Activated T-helper 17 cell treated with anti-CD3 and anti-CD28 coated beads, Interleukin-2, amount 50 U/mL, for 72 hours (primary cell): ENCODE data around the gene SURF6. TPM values are rescaled to one million over a fixed set of nuclear protein-coding genes. Genes with fewer than 3 reads are reported as not detected.
"Not testable (repeated sequence)": the region's sequence is repeated elsewhere in the genome, so short reads cannot be mapped to it uniquely, and the experiment has no call there.

Experiments used
- ATAC-seq: fragments of 150-1000 bp; cut with Tn5 transposase; replicated peaks from 2 replicates; pipeline ENCODE4 v1.10.0; 2021; ENCODE audit warnings: mild to moderate bottlenecking, moderate library complexity
- H3K27ac Mint-ChIP-seq: one replicate; pipeline ENCODE4 v1.8.0; 2022; ENCODE audit warnings: mixed read lengths
- H3K27me3 Mint-ChIP-seq: one replicate; pipeline ENCODE4 v1.8.0; 2022; ENCODE audit warnings: mixed read lengths
- H3K36me3 Mint-ChIP-seq: one replicate; pipeline ENCODE4 v1.8.0; 2022; ENCODE audit warnings: low read depth, mild to moderate bottlenecking, mixed read lengths
- H3K4me1 Mint-ChIP-seq: one replicate; pipeline ENCODE4 v1.8.0; 2022; ENCODE audit warnings: mixed read lengths
- H3K4me3 Mint-ChIP-seq: one replicate; pipeline ENCODE4 v1.8.0; 2022; ENCODE audit warnings: mild to moderate bottlenecking, mixed read lengths
- H3K9me3 Mint-ChIP-seq: one replicate; pipeline ENCODE4 v1.8.0; 2022; ENCODE audit warnings: mixed read lengths
- total RNA-seq, 2 donors: library from RNA; stranded (reverse); gene quantifications; one replicate each; pipeline ENCODE4 v1.2.3, GENCODE V29; 2022

SURF6 gene
- total RNA-seq, 2 donors from 2014 or later: 17.4 to 26.3 TPM

DNA sequence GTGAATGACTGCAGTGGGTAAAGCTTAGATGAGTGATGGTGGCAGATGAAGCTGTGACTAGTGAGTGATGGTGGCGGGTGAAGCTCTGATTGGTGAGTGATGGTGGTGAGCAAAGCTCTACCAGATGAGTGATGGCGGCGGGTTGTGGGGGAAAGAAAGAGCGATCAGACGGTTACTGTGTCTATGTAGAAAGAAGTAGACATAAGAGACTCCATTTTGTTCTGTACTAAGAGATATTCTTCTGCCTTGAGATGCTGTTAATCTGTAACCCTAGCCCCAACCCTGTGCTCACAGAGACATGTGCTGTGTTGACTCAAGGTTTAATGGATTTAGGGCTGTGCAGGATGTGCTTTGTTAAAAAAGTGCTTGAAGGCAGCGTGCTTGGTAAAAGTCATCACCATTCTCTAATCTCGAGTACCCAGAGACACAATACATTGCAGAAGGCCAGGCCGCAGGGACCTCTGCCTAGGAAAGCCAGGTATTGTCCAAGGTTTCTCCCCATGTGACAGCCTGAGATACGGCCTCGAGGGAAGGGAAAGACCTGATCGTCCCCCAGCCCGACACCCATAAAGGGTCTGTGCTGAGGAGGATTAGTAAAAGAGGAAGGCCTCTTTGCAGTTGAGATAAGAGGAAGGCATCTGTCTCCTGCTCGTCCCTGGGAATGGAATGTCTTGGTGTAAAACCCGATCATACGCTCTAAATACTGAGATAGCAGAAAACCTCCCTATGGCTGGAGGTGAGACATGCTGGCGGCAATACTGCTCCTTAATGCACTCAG lies 52.5 kb downstream of the SURF6 start:
- not testable (repeated sequence) for H3K4me3 Mint-ChIP-seq, H3K4me1 Mint-ChIP-seq, H3K36me3 Mint-ChIP-seq, H3K9me3 Mint-ChIP-seq, ATAC-seq, H3K27ac Mint-ChIP-seq
- H3K27me3 Mint-ChIP-seq: peaks cover 14% of the 10 kb centered on the region

DNA sequence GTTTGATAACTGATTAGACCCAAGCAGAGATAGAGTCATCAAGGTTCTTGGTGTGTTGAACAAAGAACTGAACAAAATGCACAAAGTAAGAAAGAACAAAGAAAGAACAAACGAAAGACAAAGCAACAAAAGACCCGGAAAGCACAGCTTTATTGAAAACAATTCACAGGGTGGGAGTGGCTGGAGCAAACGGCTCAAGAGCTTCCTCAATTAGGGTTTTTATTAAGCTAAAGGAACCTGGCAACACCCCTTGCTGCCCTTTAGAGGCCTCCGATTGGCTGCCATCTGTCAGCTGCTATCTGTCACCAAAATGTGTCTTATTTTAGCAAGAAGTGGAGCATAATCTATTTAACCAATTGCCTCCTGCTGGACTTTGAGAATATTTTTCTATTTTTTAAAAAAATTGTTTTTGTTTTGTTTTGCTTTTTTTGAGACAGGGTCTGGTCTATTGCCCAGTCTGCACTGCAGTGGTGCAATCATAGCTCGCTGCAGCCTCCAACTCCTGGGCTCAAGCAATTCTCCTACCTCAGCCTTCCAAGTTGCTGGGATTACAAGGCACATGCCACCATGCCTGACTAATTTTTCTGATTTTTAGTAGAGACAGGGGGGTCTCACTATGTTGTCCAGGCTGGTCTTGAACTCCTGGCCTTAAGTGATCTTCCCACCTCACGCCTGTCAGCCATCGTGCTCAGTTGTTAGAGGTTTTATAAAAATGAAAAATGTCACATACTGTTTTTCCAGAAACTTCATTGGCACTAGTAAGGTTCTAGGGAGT lies 53.3 kb downstream of the SURF6 start:
- Mint-ChIP-seq H3K27me3 (peaks cover 19% of the 10 kb centered on the region), H3K36me3 (no peaks in the 10 kb centered on the region), H3K27ac (no peak overlapping the region), H3K9me3 (no peaks in the 10 kb centered on the region), H3K4me1 (no peaks in the 10 kb centered on the region), H3K4me3 (no peak overlapping the region)
- no peak for ATAC-seq

DNA sequence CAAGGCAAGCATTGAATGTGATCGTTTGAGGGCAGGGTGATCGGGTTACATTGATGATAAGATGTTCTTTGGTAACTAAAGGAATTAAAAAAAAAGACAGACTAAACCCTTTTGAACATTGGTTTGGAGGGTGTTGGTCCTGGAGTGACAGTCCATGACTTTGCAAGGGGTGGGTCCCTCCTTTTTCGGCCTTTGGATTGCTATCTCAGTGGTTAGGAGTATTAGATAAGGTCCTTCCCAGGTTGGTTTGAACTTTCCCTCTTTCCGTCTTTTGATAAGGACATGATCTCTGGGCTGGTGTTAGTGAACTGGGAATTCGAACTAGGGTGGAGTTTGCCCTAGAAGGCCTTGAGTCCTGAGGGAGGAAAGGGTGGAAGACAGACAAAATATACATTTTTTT lies 55.6 kb downstream of the SURF6 start:
- no peak for ATAC-seq
- H3K4me3 Mint-ChIP-seq: no peak overlapping the region
- H3K4me1 Mint-ChIP-seq: no peaks in the 10 kb centered on the region
- H3K27ac Mint-ChIP-seq: no peak overlapping the region
- peaks cover 26% of the 10 kb centered on the region for H3K27me3 Mint-ChIP-seq
- H3K9me3 Mint-ChIP-seq: no peaks in the 10 kb centered on the region
- no peaks in the 10 kb centered on the region for H3K36me3 Mint-ChIP-seq

Other genes with a start within 250 kb of the SURF6 start
- 100 to 1,000 TPM; 101 to 156 TPM for gene RALGDS, start 214.9 kb downstream of the SURF6 start, total RNA-seq
- gene GBGT1, start 172.3 kb downstream of the SURF6 start, total RNA-seq: 1 to 10 TPM; 2.8 to 7.2 TPM
- gene OBP2B, start 126.9 kb downstream of the SURF6 start, total RNA-seq: not detected
- not detected for gene ABO, start 61.0 kb downstream of the SURF6 start, total RNA-seq
- gene MED22, start 11.9 kb upstream of the SURF6 start, total RNA-seq: 10 to 100 TPM; 21.3 to 29.9 TPM
- 1,000 to 10,000 TPM; 3,005 to 3,350 TPM for gene RPL7A, start 12.0 kb upstream of the SURF6 start, total RNA-seq
- gene SURF1, start 20.3 kb upstream of the SURF6 start, total RNA-seq: 10 to 100 TPM; 13.9 to 25.4 TPM
- gene SURF2, start 20.4 kb upstream of the SURF6 start, total RNA-seq: 10 to 100 TPM in 1 of 2 donors, 1 to 10 TPM in 1; 7.0 to 17.3 TPM
- 100 to 1,000 TPM; 315 to 380 TPM for gene SURF4, start 39.9 kb upstream of the SURF6 start, total RNA-seq
- gene STKLD1, start 40.2 kb upstream of the SURF6 start, total RNA-seq: under 1 TPM in 1 of 2 donors, not detected in 1; 0.77 TPM
- gene REXO4, start 81.8 kb upstream of the SURF6 start, total RNA-seq: 10 to 100 TPM; 26.1 to 36.5 TPM
- 1 to 10 TPM; 1.2 to 3.9 TPM for gene ADAMTS13, start 86.2 kb upstream of the SURF6 start, total RNA-seq
- 1 to 10 TPM in 1 of 2 donors, under 1 TPM in 1; 0.41 to 3.0 TPM for gene CACFD1, start 123.8 kb upstream of the SURF6 start, total RNA-seq
- 1 to 10 TPM; 1.2 to 1.4 TPM for gene SLC2A6, start 142.9 kb upstream of the SURF6 start, total RNA-seq
- not detected for gene MYMK, start 188.8 kb upstream of the SURF6 start, total RNA-seq
- gene ADAMTSL2, start 198.5 kb upstream of the SURF6 start, total RNA-seq: not detected